ENCODE data around the gene LITAFD.

Gene LITAFD

GRCh38 chr16:8924214-8924613, 42.1 kb downstream of the LITAFD start:
- no peak for DNase-seq

- DNase-seq: no peak
These were observed 43.3 kb downstream of the LITAFD start for GRCh38 chr16:8925455-8925854.

GRCh38 chr16:8926827-8927226, 44.7 kb downstream of the LITAFD start:
- DNase-seq: no peak

- DNase-seq: no peak
These were observed 46.4 kb downstream of the LITAFD start for GRCh38 chr16:8928467-8928957.

GRCh38 chr16:8929086-8929748, 47.1 kb downstream of the LITAFD start:
- DNase-seq: no peak

- DNase-seq: no peak
These were observed 49.7 kb downstream of the LITAFD start for GRCh38 chr16:8931859-8932258.

GRCh38 chr16:8934601-8935000, 52.5 kb downstream of the LITAFD start:
- no peak for DNase-seq

Measured in GOT3 (cell line).